Stimulated activated CD4-positive, alpha-beta T cell treated with anti-CD3 and anti-CD28 coated beads, Interleukin-1b, Interleukin-23, amount 100 ng/mL, for 4 hours (primary cell): ENCODE results near the gene WEE1.
"Not testable (repeated sequence)": the region's sequence is repeated elsewhere in the genome, so short reads cannot be mapped to it uniquely, and the experiment has no call there.

ENCODE experiments used
- DNase-seq, 2 donors: peaks; one replicate each; pipeline ENCODE4 v3.0.0-alpha.2; 2020; ENCODE audit warnings: low read depth in 2 of 2

The WEE1 gene

GRCh38 chr11:9622353-9622752 is 48.9 kb downstream of the WEE1 start:
- not testable (repeated sequence) for DNase-seq

- not testable (repeated sequence) for DNase-seq
Measured at GRCh38 chr11:9623053-9623452, 49.6 kb downstream of the WEE1 start.

GRCh38 chr11:9624448-9624847 is 51.0 kb downstream of the WEE1 start:
- DNase-seq: no peak

GRCh38 chr11:9625162-9625561 is 51.7 kb downstream of the WEE1 start:
- no peak for DNase-seq

- no peak for DNase-seq
Measured at GRCh38 chr11:9625728-9626127, 52.3 kb downstream of the WEE1 start.

GRCh38 chr11:9626496-9627394 is 53.3 kb downstream of the WEE1 start:
- DNase-seq: no peak

GRCh38 chr11:9629064-9629463 is 55.6 kb downstream of the WEE1 start:
- DNase-seq: no peak

GRCh38 chr11:9633679-9634078 is 60.2 kb downstream of the WEE1 start:
- no peak for DNase-seq

- DNase-seq: no peak
Measured at GRCh38 chr11:9636691-9637090, 63.2 kb downstream of the WEE1 start.

GRCh38 chr11:9639099-9639498 is 65.6 kb downstream of the WEE1 start:
- no peak for DNase-seq
